GM21515 (cell line): Measurements from ENCODE around the gene ZCWPW1.
"Not testable (repeated sequence)": the region's sequence is repeated elsewhere in the genome, so short reads cannot be mapped to it uniquely, and the experiment has no call there.

Source experiments
- ATAC-seq: cut with Tn5 transposase; IDR thresholded peaks from one replicate; pipeline ENCODE4 v1.9.1; 2021; ENCODE audit not compliant: unreplicated experiment

ZCWPW1 gene

DNA sequence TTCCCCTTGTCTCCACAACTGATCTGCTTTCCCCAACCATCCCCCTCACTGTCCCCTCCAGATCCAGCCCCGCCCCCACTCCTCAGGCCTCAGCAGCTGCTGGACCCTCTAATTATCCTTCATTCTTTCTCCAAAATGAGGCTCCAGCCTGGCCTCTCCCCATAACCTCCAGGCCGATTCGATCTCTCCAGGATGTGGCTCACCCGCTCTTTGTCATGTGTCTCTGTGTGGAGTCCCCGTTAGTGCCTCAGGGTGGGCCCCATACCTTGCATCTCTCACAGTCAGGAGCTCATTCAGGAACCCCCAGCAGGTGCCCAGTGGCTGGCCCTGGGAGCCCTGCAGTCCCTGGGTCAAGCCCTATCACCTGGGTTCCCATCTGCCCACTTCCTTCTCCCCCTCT is 53.9 kb downstream of the ZCWPW1 start:
- ATAC-seq = no peak

- ATAC-seq = peak; percentile 40
Observed at GRCh38 chr7:100373870-100374598, 54.5 kb downstream of the ZCWPW1 start.

DNA sequence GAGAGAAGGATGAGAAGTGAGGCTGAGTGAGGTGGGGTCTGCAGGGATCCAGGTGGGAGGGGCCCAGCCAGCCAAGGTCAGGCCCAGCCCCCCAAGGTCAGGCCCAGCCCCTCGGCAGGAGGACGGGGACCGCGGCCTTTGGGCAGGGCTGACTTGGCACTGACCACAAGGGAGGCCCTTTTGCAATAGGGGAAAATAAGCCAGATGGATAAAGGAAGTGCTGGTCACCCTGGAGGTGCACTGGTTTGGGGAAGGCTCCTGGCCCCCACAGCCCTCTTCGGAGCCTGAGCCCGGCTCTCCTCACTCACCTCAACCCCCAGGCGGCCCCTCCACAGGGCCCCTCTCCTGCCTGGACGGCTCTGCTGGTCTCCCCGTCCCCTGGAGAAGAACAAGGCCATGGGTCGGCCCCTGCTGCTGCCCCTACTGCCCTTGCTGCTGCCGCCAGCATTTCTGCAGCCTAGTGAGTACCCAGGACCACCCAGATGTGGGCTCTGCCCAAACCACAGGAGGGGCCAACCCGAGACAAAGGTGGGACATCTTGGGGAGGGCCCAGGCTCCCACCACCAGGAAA is 55.2 kb downstream of the ZCWPW1 start, which contains the start of gene PILRA:
TSS of gene PILRA (plus strand) at position 227 of the 571 bp plus-strand sequence. CDS start at position 397, 170 bp downstream.
- no peak for ATAC-seq

DNA sequence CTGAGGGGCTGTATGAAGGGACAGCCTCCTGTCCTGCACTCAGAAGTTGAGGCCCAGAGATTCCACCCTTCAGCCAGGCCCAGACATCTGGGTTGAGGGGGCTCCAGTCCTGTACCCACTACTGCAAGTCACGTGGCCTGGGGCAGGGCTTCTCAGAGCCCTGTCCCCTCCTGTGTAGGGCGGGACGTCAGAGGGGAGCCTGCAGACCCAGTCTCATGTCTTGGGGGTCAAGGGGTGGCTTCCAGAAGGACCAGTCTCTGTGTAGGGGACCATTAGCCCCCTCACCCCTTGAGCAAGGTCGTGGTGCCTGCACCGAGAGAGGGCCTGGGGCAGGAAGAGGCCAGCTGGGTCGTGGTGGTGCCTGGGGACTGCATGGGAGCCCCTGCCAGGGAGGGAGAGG is 55.8 kb downstream of the ZCWPW1 start:
- ATAC-seq = no peak

- ATAC-seq = no peak
Observed at GRCh38 chr7:100372256-100372655, 56.2 kb downstream of the ZCWPW1 start.

DNA sequence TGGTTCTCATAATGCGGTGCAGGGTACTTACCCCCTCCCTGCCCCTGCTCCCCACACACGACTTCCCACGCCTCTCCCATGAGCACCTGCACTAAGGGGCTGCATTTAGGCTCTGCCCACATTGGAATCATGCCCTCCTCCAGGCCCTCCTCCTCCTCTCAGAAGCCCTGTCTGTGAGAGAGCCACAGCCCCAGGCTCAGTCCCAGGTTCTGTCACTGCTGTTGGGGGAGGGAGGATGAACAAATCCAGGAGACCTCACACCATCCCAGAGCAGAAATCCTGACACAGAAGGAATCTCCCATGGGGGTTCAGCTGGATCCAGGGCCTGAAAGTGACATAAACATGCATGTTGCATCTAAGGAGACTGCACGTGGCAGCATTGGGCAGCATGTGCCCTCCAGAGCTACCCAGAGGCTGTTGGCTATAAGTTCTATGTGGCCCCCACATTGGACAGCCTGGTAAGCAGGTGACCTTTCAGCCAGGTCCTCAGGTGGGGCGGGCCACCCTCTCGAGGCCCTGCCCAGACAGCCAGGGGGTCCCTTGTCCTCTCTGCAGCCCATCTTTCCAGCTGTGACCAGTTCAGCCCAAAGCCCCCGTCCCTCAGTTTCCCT is 56.8 kb downstream of the ZCWPW1 start:
- no peak for ATAC-seq

DNA sequence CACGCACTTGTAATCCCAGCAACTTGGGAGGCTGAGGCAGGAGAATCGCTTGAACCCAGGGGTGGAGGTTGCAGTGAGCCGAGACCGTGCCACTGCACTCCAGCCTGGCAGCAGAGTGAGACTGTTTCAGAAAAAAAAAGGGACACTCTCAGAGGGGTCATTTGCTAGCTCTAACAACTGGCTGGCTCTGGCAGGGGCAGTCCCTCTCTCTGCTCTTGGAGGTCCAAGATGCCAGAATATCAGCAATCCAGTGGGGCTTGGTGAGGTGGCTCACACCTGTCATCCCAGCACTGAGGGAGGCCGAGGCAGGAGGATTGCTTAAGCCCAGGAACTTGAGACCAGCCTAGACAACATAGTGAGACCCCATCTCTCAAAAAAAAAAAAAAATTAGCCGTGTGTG is 57.8 kb downstream of the ZCWPW1 start:
- no peak for ATAC-seq

DNA sequence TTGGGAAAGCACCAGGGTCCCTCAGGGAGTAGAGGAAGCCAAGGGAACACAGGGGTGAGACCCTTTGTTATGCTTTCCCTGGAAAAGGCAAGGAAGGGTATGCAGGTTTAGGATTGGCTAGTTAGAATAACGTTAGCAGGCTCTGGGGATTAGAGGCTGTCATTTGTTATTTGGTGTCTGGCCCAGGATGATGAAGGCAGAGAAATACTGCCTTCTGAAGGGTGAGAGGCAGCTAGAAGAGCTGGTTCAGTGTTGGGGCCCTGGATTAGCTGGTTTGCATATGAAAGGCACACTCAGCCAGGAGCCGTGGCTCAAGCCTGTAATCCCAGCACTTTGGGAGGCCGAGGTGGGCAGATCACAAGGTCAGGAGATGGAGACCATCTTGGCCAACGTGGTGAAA is 58.2 kb downstream of the ZCWPW1 start:
- ATAC-seq = no peak

DNA sequence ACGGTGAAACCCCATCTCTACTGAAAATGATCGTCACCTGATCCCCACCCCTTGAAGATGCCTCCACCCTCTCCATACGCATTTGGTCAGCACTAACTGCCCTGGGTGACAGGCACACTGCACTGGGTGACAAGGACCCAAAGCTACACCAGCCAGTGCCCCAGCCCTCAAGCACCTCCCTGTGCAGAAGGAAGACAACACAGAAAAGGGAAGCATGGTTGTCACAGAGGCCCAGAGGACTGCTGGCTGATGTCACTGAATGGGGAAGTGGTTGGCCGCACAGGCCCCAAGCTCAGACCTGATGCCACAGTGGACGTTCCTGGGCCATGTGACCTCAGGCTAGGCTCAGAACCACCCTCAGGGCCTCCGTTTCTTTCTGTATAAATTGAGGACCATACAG is 59.4 kb downstream of the ZCWPW1 start:
- ATAC-seq = peak; percentile 59

DNA sequence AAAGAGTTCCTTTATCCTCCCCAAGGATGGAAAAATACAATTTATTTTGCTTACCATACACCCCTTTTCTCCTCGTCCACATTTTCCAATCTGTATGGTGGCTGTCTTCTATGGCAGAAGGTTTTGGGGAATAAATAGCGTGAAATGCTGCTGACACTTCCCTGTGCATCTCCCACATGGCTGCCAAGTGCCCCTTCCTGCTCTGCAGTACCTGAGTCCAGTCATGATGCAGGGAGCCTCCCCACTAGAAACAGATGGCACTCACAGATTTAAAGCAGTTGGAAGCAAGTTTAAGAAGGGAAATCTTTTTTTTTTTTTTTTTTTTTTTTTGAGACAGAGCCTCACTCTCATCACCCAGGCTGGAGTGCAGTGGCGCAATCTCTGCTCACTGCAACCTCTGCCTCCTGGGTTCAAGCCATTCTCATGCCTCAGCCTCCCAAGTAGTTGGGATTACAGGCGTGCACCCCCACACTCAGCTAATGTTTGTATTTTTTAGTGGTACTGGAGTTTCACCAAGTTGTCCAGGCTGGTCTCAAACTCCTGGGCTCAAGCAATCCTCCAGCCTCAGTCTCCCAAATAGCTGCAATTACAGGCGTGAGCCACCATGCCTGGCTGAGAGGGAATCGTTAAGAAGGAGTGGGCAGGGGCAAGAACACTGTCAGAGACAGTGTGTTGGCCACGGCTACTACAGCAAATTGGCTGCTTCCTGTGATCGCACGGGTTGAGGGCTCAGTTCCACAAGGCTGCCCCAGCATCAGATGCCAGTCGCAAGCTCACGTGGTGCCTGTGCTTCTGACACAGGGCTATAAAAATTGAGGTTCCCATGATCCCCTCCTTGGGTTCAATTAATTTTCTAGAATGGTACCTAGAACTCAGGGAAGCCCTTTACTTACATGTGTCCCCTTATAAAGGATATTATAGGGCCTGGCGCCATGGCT is 60.6 kb downstream of the ZCWPW1 start:
- no peak for ATAC-seq

- no peak for ATAC-seq
Observed at GRCh38 chr7:100367251-100367620, 61.3 kb downstream of the ZCWPW1 start.

DNA sequence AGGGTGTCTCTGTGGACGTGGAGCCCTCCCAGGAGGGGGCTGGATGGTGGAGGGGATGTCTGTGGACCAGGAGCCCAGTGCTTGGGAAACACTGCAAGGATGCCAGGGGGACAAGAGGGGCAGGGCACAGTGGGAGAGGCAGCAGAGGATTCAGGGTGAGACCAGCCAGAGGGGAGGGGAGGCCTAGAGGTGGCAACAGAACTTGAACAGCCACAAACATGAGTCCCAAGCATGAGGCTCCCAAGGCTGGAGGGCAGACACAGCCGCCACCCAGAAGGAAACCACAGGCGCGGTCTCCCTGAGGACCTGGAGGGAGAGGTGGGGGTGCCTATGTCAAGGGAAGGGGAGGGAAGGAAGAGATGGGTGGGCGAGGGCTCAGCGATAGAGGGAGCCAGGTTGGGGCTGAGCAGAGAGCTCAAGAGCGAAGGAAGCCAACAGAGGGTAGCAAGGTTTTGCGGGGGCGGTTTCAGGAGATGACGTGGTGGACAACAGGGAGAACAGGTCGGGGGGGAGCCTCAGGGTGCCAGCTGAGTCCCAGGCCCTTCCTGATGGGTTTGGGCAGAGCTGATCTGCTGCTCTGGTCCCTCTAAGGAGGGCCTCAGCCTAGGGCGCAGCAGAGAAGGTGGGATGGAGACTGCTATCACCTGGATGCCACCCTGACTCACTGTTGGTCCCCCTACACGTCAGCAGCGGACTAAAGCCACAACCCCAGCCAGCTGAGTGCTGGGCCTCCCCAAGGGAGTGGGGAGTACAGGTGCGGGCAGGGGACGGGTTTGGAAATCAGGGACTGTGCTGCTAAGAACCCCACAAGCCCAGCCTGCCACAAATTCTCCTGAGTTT is 61.9 kb downstream of the ZCWPW1 start:
- ATAC-seq = no peak

DNA sequence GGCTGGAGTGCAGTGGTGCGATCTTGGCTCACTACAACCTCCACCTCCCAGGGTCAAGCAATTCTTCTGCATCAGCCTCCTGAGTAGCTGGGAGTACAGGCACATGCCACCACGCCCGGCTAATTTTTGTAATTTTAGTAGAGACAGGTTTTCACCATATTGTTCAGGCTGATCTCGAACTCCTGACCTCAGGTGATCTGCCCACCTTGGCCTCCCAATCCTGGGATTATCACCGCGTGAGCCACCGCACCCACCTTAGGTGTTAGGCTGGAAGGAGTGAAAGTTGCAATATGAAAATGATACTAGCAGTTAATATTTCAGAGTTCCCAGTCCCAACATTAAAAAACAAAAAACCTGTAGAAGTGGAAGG is 62.5 kb downstream of the ZCWPW1 start:
- ATAC-seq = not testable (repeated sequence)

DNA sequence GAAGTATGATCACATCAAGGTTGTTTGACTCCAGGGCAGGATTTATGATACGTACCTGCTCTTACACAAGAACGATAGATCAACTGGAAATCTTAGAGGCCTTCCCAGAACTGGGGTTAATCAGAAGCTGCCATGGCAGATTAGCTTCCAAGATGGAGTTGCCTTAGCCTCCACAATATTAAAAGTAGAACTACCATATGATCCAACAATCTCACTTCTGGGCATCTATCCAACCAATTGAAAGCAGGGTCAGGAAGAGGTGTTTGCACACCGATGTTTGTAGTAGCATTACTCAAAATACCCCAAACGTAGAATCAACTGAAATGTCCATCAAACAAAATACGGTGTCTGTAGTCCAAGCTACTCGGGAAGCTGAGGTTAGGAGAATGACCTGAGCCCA is 64.0 kb downstream of the ZCWPW1 start:
- ATAC-seq = no peak

DNA sequence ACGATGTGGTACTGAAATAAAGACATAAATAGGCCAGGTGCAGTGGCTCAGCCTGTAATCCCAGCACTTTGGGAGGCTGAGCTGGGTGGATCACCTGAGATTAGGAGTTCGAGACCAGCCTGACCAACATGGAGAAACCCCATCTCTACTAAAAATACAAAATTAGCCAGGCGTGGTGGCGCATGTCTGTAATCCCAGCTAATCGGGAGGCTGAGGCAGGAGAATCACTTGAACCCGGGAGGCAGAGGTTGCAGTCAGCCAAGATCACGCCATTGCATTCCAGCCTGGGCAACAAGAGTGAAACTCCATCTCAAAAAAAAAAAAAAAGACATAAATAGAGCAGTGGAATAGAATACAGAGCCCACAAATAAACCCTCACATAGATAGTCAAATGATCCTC is 64.7 kb downstream of the ZCWPW1 start:
- not testable (repeated sequence) for ATAC-seq

DNA sequence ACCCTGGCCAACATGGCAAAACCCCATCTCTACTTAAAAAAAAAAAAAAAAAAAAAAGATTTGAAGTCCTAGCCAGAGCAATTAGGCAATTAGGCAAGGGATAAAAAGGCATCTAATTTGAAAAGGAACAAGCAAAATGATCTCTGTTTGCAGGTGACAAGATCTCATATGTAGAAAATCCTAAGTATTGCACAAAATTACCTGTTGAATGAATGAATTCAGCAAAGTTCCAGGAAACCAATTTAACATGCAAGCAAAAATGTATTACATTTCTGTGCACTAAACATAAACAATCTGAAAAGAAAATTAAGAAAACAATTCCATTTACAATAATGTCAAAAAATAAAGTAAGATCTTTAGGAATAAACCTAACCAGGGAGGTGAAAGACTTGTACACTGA is 65.4 kb downstream of the ZCWPW1 start:
- no peak for ATAC-seq

DNA sequence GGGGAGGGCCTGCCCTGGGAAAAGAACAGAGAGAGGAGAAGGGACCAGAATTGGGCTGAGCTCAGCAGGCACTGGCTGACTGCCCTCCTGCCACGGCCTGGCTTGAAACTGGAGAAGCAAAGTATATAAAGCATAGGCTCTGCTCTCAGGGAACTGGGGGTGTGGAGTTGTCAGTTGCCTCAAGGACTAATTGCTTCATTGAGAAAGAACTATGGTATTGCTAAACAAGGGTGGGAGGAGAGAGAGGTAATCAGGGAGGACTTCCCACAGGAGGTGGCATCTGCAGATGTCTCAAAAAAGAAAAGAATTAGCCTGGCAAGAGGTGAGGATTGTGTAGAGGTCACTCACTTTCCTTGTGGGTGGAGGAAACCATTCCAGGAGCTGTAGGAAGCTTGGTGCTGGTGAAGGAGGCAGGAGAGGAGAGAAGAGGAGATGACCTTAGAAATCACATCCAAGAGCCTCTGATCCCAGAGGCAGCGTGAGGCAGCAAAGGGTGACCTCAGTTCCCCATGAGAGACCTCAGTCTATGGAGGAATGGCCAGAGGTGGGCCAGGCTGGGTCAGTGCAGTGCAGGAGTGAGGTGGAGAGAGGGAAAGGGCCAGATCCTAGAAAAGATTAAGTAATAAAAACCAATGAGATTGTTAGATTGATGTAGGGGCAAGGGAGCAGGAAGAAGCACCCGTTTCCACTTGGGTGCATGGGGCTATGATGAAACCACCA is 68.2 kb downstream of the ZCWPW1 start:
- ATAC-seq = no peak

DNA sequence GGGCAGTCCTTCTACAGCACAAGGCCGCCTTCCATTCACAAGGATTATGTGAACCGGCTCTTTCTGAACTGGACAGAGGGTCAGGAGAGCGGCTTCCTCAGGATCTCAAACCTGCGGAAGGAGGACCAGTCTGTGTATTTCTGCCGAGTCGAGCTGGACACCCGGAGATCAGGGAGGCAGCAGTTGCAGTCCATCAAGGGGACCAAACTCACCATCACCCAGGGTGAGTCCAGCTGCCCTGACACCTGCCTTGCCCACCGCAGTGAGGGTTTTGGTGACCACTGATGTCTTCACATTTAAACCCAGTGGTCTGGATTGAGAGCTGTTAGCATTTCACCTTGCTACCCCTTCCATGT is 69.7 kb downstream of the ZCWPW1 start:
- ATAC-seq = no peak

DNA sequence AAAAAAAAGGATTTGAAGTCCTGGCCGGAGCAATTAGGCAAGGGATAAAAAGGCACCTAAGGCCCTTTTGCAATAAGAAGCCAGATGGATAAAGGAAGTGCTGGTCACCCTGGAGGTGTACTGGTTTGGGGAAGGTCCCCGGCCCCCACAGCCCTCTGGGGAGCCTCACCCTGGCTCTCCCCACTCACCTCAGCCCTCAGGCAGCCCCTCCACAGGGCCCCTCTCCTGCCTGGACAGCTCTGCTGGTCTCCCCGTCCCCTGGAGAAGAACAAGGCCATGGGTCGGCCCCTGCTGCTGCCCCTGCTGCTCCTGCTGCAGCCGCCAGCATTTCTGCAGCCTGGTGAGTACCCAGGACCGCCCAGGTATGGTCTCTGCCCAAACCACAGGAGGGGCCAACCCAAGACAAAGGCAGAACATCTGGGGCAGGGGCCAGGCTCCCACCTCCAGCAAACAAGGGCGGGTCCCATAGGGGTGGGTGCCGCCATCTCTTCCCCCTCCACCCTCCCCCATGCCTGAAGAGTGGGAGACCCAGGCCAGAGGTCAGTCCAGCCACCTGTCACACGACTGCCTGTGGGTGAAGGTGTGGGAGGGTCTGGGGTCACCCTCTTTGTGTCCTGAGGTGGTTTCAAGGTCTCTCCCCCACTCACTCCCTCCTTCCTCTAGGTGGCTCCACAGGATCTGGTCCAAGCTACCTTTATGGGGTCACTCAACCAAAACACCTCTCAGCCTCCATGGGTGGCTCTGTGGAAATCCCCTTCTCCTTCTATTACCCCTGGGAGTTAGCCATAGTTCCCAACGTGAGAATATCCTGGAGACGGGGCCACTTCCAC is 70.3 kb downstream of the ZCWPW1 start, which contains the start of gene PILRB:
TSS of gene PILRB (plus strand) at position 91 of the 830 bp plus-strand sequence. CDS start at position 277, 186 bp downstream.
- ATAC-seq = no peak
